PC-9 (cell line): ENCODE measurements around the gene ASMT. TPM values are rescaled to one million over a fixed set of nuclear protein-coding genes. Genes with fewer than 3 reads are reported as not detected.

Source experiments
- BruUV-seq: library from RNA; stranded (reverse); fragments of 400-500 nt; replicated peaks from 2 replicates; lab custom pipeline; 2021; lab: Mats Ljungman, UMichigan
- CTCF ChIA-PET: fragments of 300-600 bp; sonication (Branson Sonifier 250); formaldehyde crosslinking; loops from one replicate; lab custom pipeline; 2022; ENCODE audit warnings: antibody characterized with exemption; lab: Charles Lee
- POLR2A ChIA-PET: fragments of 300-600 bp; sonication (Branson Sonifier 250); formaldehyde crosslinking; loops from one replicate; lab custom pipeline; 2022; ENCODE audit warnings: antibody characterized with exemption; ENCODE audit not compliant: unreplicated experiment; lab: Charles Lee
- DNase-seq, 2 experiments: peaks; one replicate each; pipeline versions ENCODE4 v3.0.0 to v3.0.0-alpha.2; 2015 to 2022; ENCODE audit warnings: mixed read lengths in 1 of 2
- H2AFZ ChIP-seq: fragments of 200-600 bp; sonication (generic); 2 replicates; pipeline ENCODE4 v1.8.1; 2017; ENCODE audit warnings: antibody characterized with exemption
- H3F3A ChIP-seq: fragments of 200-600 bp; sonication (generic); 2 replicates; pipeline ENCODE4 v1.8.1; 2017; ENCODE audit warnings: antibody characterized with exemption, mild to moderate bottlenecking, low read depth; ENCODE audit not compliant: insufficient read depth
- H3K27ac ChIP-seq: fragments of 200-600 bp; sonication (generic); 2 replicates; pipeline ENCODE4 v1.6.1; 2016; ENCODE audit warnings: mixed run types
- H3K27me3 ChIP-seq: fragments of 200-600 bp; sonication (generic); 2 replicates; pipeline ENCODE4 v1.6.1; 2016; ENCODE audit warnings: low read depth, mixed run types; ENCODE audit not compliant: insufficient read depth
- H3K36me3 ChIP-seq: fragments of 200-600 bp; sonication (generic); 2 replicates; pipeline ENCODE4 v1.6.1; 2016; ENCODE audit warnings: low read depth, mixed run types
- H3K4me1 ChIP-seq: fragments of 200-600 bp; sonication (generic); replicated peaks from 2 replicates; pipeline ENCODE4 v1.6.1; 2016; ENCODE audit warnings: mixed run types; ENCODE audit not compliant: insufficient read depth
- H3K4me2 ChIP-seq: fragments of 200-600 bp; sonication (generic); 2 replicates; pipeline ENCODE4 v1.6.1; 2017; ENCODE audit warnings: mixed run types
- H3K4me3 ChIP-seq: fragments of 200-600 bp; sonication (generic); 2 replicates; pipeline ENCODE4 v1.6.1; 2016; ENCODE audit warnings: mixed run types
- H3K79me2 ChIP-seq: fragments of 200-600 bp; sonication (generic); 2 replicates; pipeline ENCODE4 v1.6.1; 2017; ENCODE audit warnings: low read depth, mixed run types
- H3K9me2 ChIP-seq: fragments of 200-600 bp; sonication (generic); 2 replicates; pipeline ENCODE4 v1.8.1; 2017; ENCODE audit warnings: mild to moderate bottlenecking; ENCODE audit not compliant: insufficient read depth
- H3K9me3 ChIP-seq: fragments of 200-600 bp; sonication (generic); 2 replicates; pipeline ENCODE4 v1.8.1; 2016; ENCODE audit warnings: low read depth; ENCODE audit not compliant: insufficient read depth
- H4K20me1 ChIP-seq: fragments of 200-600 bp; sonication (generic); 2 replicates; pipeline ENCODE4 v1.8.1; 2017; ENCODE audit not compliant: insufficient read depth
- EZH2 ChIP-seq: fragments of 200-600 bp; sonication (generic); IDR thresholded peaks from 2 replicates; pipeline ENCODE4 v1.8.0; 2017; ENCODE audit warnings: antibody characterized with exemption, low read depth
- intact Hi-C: fragments of 100-400 bp; cut with micrococcal nuclease; formaldehyde crosslinking; loops from one replicate; pipeline ENCODE4 v1.10.0; 2022; ENCODE audit not compliant: unreplicated experiment
- total RNA-seq: library from RNA; stranded (reverse); gene quantifications from 2 replicates; pipeline ENCODE4 v1.2.3, GENCODE V29; 2021
- TF ChIP-seq, protein P1 (sequence below): fragments of 200-600 bp; sonication (generic); conservative IDR thresholded peaks from 2 replicates; pipeline ENCODE4 v1.6.1; 2017; ENCODE audit warnings: mixed run types, antibody characterized with exemption, mild to moderate bottlenecking, moderate library complexity

Gene ASMT
- total RNA-seq, 1 experiment from 2014 or later, result not detected

DNA sequence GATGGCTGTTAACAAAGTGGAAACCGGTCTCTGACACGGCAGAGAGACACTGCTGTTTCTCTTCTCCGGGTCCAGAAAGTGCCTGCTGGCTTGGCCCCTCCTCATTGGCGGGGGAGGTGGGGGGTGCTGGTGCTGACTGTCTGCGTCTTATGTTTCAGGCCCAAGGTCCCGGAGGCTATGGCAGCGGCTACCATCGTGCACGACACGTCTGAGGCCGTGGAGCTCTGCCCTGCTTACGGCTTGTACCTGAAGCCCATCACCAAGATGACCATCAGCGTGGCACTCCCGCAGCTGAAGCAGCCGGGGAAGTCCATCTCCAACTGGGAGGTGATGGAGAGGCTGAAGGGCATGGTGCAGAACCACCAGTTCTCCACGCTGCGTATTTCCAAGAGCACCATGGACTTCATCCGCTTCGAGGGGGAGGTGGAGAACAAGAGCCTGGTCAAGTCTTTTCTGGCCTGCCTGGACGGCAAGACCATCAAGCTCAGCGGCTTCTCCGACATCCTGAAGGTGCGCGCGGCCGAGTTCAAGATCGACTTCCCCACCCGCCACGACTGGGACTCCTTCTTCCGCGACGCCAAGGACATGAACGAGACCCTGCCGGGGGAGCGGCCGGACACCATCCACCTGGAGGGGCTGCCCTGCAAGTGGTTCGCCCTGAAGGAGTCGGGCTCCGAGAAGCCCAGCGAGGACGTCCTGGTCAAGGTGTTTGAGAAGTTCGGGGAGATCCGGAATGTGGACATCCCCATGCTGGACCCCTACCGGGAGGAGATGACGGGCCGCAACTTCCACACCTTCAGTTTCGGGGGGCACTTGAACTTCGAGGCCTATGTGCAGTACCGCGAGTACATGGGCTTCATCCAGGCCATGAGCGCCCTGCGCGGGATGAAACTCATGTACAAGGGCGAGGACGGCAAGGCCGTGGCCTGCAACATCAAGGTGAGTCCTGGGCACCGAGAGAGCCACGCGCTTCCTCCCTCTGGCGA is 21.3 kb upstream of the ASMT start:
- Histone ChIP-seq H4K20me1 (peaks cover 42% of the 10 kb centered on the region), H3K79me2 (peaks cover 47% of the 10 kb centered on the region), H3K27me3 (no peaks in the 10 kb centered on the region), H3K9me3 (no peaks in the 10 kb centered on the region), H3K4me1 (peaks cover 6% of the 10 kb centered on the region; the same call in 1 of the 2 replicates), H3K27ac (no peak overlapping the region), H3K36me3 (no peaks in the 10 kb centered on the region), H3F3A (peaks cover 12% of the 10 kb centered on the region; the same call in 1 of the 2 replicates), H3K4me2 (peak overlapping the region; percentile 87), H2AFZ (no peak overlapping the region), H3K9me2 (no peaks in the 10 kb centered on the region), H3K4me3 (peak overlapping the region; percentile 95)
- ChIA-PET POLR2A (no interaction called here), CTCF (no interaction called here)
- intact Hi-C loops, result loop anchor here (5.0 kb wide), 1 partner anchor 141 kb away; the partner anchor contains the start of gene ASMTL
- no peak for DNase-seq
- no peak for TF ChIP-seq EZH2
- TF ChIP-seq, protein P1, sequence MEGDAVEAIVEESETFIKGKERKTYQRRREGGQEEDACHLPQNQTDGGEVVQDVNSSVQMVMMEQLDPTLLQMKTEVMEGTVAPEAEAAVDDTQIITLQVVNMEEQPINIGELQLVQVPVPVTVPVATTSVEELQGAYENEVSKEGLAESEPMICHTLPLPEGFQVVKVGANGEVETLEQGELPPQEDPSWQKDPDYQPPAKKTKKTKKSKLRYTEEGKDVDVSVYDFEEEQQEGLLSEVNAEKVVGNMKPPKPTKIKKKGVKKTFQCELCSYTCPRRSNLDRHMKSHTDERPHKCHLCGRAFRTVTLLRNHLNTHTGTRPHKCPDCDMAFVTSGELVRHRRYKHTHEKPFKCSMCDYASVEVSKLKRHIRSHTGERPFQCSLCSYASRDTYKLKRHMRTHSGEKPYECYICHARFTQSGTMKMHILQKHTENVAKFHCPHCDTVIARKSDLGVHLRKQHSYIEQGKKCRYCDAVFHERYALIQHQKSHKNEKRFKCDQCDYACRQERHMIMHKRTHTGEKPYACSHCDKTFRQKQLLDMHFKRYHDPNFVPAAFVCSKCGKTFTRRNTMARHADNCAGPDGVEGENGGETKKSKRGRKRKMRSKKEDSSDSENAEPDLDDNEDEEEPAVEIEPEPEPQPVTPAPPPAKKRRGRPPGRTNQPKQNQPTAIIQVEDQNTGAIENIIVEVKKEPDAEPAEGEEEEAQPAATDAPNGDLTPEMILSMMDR, result no peak
- TSS peak; percentile 25 for BruUV-seq

DNA sequence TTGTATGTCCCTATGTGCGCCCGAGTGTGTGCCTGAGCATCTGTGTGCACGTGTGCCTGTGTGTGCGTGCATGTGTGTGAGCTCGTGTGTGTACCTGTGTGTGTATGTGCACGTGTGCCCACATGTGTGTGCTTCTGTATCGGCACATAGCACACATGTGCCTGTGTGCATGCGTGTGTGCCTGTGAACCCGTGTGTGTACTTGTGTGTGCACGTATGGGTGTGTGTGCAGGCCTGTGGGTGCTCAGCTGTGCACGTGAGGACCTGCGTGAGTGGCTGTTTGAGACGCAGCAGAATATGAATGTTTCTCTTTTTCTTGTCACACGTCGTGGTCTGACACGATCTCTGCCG is 19.2 kb upstream of the ASMT start:
- H4K20me1 ChIP-seq, result peaks cover 44% of the 10 kb centered on the region
- no peak overlapping the region for H2AFZ ChIP-seq
- BruUV-seq, result no TSS peak
- ChIA-PET CTCF (no interaction called here), POLR2A (no interaction called here)
- no peaks in the 10 kb centered on the region for H3K36me3 ChIP-seq
- DNase-seq, result no peak
- no peak overlapping the region for H3K4me2 ChIP-seq
- H3K4me1 ChIP-seq, result peaks cover 6% of the 10 kb centered on the region; the same call in 1 of the 2 replicates
- no peak overlapping the region for H3K4me3 ChIP-seq
- no peaks in the 10 kb centered on the region for H3K9me2 ChIP-seq
- no peaks in the 10 kb centered on the region for H3K27me3 ChIP-seq
- H3F3A ChIP-seq, result peaks cover 3% of the 10 kb centered on the region; the same call in 1 of the 2 replicates
- no peak for TF ChIP-seq EZH2
- TF ChIP-seq, protein P1, result no peak
- no peak overlapping the region for H3K27ac ChIP-seq
- H3K79me2 ChIP-seq, result peaks cover 47% of the 10 kb centered on the region
- no peaks in the 10 kb centered on the region for H3K9me3 ChIP-seq
- intact Hi-C loops, result no loop called here

DNA sequence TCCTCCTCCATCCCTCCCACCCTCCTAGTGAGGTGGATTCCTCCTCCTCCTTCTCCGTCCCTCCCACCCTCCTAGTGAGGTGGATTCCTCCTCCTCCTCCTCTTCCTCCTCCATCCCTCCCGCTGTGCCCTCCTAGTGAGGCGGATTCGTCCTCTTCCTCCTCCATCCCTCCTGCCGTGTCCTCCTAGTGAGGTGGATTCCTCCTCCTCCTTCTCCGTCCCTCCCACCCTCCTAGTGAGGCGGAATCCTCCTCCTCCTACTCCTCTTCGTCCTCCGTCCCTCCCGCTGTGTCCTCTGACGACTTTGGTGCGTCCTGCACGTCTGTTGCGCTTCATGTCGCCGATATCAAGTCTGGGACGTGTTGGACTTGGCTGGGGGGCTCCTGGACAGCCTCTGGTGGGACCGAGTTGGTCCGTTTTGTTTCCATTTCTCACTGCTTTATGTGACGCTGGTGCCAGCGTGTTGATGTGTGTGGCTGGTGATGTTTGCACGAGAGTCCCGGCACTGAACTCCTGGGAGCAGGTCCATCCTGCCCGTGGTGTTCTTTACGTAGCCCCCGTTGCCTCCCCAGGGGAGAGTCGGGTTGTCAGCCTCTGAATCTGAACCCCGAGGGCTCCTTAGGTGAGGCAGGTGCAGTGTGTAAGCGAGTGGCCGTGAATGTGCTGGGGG is 18.0 kb upstream of the ASMT start:
- no TSS peak for BruUV-seq
- DNase-seq, result no peak
- Histone ChIP-seq H3K27me3 (no peaks in the 10 kb centered on the region), H3K27ac (no peak overlapping the region), H3K4me2 (no peak overlapping the region), H3K4me1 (peaks cover 6% of the 10 kb centered on the region; the same call in 1 of the 2 replicates), H3K9me2 (no peaks in the 10 kb centered on the region), H3F3A (peaks cover 3% of the 10 kb centered on the region; the same call in 1 of the 2 replicates), H4K20me1 (peaks cover 49% of the 10 kb centered on the region), H3K4me3 (no peak overlapping the region), H3K36me3 (no peaks in the 10 kb centered on the region), H3K79me2 (peaks cover 46% of the 10 kb centered on the region), H3K9me3 (no peaks in the 10 kb centered on the region), H2AFZ (no peak overlapping the region)
- CTCF ChIA-PET, result no interaction called here
- intact Hi-C loops, result no loop called here
- TF ChIP-seq, protein P1, result no peak
- TF ChIP-seq EZH2, result no peak
- POLR2A ChIA-PET, result no interaction called here
